ENCODE data around the gene WDR64.
A peak's percentile ranks its signal among the peaks of the same experiment; 100 is the strongest.
"Not testable (repeated sequence)": the region's sequence is repeated elsewhere in the genome, so short reads cannot be mapped to it uniquely, and the experiment has no call there.

WDR64 gene

DNA sequence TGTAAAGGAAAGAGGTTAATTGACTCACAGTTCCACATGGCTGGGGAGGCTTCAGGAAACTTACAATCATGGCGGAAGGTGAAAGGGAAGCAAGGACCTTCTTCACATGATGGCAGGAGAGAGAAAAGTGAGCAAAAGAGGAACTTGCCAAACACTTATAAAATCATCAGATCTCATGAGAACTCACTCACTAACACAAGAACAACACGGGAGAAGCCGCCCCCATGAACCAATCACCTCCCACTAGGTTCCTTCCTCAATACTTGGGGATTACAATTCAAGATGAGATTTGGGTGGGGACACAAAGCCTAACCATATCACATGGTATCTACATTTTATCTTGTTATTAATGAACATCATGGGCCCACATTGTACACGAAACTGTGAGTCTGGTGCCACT, 51.7 kb downstream of the WDR64 start:
- not testable (repeated sequence) for DNase-seq

DNA sequence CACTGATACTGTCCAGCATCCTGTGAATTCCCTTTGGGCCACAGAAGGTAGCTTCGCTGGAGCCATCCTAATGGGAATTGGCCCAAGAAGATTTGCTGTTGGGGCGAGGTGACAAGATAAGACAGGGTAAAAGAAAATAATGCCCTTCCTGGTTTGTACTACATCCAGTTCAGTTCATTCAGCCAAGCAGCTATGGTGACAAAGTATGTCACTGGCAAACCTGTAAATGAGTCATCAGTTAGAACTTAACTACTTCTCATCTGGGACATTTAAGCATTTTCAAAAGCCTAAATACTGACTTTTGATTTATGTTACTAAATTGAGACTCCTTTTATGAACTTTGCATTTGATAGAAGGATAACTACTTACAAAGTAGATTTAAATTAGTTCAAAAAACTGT, 54.2 kb downstream of the WDR64 start:
- DNase-seq, result no peak

DNA sequence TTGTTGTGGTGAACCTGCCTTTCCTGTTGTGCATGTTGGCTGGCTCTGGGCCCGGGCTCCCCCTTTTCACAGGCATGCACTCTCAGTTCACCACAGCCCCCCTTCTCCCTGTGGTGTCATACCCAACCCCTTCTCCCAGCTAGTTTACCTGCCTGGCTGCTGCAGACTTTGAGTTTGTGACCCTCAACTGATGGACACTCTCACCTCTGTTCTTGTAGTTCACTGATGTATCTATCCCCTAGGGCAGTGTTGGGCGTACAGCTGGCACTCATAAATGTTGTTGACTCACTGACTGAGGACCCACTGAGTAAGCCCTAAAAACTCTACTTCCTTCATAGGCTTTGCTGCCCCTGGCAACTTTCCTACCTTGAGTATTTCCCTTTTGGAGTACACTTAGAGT, 54.9 kb downstream of the WDR64 start:
- DNase-seq, result no peak

DNA sequence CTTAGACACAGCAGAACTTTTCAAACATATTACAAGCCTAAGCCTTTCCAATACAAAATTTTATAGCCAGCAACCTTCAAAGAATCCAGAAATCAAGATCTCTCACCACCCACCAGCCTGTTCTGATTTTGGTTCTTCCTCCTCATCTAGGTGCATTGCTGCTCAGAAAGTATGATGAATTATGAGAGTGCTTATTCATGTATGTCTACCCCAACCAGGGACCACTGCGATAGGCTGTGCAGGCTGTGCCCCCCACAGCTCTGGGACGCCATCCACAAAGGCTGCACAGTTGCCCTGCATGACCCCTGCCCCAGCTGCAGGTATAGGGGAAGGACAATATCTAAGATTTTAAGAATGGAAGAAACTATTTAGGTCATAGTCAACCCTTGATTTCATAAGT, 55.4 kb downstream of the WDR64 start:
- DNase-seq, result no peak

DNA sequence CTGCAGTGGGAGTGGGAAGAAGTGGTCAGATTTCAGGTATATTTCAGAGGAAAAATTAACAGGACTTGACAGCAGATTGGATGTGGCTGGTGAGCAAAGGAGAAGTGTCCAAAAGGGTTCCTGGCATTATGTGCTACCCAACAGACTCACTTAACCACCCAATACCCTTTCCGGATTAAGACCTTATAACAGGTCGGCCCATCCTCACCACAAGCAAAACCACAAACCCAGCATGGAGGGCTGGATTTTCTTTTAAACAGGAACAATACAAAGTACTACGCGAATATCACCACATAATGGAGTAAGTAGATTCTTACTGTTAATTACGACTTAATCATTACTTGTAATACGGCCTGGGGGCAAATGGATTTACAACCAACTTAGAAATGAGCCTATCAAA, 59.2 kb downstream of the WDR64 start:
- no peak for DNase-seq

DNA sequence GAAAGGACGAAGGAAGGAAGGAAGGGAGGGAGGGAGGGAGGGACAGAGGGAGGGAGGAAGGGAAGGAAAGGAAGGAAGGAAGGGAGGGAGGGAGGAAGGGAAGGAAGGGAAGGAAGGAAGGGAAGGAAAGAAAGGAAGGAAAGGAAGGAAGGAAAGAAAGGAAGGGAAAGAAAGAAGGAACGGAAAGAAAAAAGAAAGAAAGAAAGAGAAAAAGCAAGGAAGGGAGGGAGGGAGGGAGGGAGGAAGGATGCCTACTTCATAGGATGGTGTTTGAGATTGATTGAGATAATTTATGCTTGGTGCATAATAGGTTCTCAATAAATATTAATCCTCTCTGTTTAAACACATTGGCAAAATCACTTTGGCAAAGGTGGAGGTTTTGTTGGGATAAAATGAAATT, 61.2 kb downstream of the WDR64 start:
- no peak for DNase-seq

DNA sequence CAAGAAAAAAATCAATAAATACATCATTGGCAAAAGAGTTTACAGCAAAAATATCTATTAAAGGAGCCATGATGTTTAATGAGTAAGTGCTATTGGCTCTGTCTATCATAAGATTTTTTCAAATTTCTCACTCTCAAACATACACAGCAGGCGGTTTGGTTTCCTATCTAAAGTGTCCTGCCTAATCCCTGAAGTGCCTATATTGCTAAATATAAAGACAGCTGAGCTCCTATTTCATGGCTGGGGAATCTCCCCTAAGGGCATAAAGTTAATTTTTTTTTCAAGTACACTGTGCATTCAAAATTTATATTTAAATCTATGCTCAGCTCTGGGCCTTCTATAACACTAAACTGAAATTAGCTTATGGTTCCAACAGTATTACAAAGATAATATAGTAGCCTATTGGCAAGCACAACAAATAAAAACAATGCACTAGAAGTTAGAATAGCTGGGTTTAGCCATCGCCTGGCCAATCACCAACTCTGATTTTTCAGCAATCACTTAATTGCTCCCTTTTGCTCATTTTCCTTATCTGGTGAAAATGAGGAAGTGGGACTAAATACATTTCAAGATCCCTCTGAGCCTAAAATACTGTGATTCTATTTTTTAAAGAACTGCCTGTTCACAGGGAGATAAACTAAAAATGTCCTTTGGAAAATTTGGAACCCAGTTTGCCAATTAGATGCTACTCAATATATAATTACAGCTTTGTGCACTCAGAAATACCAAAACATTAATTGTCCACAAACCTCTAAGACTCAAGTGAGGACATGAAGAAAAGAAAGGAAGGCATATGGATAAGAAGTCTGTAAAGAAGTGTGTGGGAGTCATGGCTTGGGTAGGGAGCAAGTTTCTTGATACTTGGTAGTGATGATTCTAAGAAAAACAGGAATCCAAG, 62.5 kb downstream of the WDR64 start:
- no peak for DNase-seq

DNA sequence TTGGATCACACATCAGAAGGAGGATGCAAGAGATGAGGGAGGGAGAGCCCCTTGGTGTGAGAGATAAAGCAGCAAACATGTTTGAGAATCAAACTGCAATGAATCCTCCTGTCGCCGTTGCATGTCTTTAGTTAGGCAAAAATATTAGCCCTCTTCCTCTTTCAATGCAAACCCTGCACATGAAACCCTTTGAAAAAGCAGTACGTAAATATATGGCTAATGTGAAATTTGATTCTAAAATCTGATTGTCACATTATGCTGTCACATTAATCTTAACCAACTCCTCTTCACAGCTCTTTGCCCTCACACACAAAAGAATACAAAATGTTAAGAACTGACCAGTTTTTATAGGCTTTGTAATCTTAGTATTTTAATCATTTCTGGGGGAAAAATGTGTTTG, 63.4 kb downstream of the WDR64 start:
- no peak for DNase-seq

DNA sequence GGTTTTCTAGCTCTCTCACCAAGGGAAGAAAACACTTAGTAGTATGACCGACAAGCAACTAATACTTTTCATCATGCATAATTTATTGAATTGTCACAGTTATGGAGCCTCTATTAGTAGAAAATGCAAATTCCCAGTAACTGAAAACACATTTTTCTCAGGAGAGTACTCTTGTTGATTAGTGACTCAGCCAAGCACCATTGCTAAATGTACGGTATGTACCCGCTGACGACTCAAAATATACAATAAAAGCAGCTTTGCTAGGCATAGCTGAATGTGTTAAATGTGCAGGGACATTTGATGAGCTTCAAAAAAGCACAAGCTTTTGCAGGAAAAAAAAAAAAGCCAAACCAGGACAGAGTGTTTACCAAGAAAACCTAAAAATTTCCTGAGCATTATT, 63.9 kb downstream of the WDR64 start:
- DNase-seq, result no peak

DNA sequence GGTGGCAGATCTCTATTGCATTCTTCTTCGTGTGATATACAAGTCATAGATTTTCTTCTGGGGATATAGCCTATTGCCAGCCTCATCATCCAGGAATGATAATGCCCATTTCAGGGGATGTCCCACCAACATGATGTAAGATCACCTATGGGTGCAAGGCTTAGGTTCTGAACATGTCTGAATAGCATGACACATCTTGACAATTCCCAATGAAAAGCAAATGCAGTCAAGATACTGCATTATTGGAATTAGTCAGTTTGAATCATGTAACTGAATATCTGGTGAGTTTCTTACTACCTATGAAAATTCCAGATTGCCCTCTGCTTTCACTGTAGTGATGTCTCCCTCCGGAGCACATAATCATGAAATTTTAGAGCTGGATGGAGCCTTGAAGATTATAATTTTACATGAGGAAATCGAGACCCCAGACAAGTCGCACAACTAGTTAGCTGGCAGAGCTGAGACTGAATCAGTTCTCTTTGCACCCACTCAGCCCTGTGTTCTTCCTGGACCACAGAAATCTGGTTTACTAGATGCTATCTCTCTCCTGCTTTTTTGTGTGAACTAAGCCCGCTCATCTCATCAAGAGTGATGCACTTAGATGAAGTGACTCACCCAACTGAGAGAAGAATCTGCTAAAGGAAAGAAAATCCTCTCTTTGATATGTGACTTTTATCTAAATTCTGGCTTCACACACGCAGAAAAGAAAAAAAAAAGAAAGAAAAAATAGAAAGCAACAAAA, 65.0 kb downstream of the WDR64 start:
- no peak for DNase-seq

DNA sequence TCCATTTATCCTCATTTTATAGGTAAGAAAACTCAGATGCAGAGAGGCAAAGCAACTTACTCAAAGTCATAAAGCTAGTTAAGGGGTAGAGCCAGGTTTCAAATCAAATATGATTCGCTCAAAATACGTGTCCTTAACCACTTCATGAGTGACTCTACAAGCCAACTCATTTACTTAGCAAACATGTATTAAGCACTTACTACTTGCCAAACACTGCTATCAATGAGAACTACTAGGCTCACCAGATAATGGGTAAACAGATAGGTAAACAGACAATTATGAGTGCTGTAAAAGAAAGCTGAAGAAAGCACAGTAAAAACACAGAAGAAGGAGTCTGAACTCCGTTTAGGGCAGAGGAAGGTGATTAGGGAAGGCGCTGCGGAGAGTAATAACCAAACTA, 65.9 kb downstream of the WDR64 start:
- peak; percentile 55 for DNase-seq

DNA sequence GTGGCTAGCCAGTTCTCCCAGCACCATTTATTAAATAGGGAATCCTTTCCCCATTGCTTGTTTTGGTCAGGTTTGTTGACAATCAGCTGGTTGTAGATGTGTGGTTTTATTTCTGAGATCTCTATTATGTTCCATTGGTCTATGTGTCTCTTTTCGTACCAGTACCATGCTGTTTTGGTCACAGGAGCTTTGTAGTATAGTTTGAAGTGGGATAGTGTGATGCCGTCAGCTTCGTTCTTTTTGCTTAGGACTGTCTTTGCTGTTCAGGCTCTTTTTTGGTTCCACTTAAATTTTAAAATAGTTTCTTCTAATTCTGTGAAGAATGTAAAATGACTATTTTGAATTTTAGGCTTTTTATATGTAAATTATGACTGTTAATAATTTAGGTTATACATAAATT, 68.9 kb downstream of the WDR64 start:
- no peak for DNase-seq

DNA sequence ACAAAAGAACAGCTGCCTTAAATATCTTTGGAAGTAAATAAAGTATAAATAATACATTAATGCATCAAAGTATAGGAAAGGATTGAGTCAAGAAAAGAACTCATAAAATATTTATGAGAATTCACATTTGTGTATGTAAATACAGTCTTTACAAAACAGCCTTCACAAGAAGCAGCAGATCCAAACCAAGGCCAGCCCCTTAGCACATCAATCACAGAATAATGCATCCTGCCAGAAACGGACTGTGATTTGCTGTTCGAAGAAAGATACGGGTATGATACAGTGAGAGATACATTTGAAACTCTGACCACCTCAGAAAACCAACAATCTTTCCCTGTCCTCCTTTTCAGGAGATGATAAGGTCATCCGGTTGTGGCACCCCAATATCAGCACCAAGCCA, 70.9 kb downstream of the WDR64 start:
- DNase-seq, result no peak

DNA sequence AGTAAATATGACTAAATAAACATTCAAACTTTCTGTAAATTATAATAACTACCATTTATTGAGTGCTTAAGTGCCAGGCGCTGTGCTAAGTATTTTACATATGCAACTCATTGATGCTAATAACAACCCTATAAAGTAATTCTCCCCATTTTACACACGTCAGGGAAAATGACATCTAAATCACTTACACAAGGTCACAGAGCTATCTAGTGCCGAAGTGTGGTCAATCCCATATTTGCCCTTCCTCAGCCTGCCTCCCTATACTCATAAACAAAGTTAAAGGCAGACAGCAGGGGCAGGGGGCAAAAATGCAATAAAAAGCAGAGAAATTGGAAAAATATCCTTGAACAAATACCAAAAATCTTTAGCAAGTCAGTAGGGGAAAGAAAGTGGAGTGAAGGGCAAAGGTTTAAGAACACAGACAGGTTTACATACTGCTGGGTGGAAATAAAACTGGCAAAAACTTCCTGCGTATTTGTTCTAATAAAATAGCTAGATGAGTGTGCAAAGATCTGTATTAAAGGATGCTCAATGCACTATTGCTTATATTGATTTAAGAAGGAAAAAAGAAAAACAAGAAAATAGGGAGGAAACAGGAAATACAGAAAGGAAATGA, 72.8 kb downstream of the WDR64 start:
- no peak for DNase-seq

DNA sequence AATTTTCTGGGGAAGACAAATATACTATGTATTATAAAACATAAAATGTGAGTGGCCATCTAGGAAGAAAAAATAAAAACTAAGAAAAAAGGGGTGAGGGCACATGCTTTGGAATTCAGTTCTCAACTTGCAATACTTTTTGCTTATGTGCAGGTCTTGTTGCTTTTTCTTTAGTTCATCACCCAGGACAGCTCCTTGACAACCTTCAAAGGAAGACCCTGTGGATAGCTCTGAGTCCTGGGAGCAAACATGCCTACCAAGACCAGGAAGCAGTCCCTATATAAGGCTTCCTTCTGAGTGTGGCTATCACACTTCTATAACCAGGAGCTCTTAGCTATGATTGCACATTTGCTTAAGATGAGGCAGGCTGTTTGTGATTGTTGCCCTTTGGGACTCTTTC, 78.0 kb downstream of the WDR64 start:
- no peak for DNase-seq

DNA sequence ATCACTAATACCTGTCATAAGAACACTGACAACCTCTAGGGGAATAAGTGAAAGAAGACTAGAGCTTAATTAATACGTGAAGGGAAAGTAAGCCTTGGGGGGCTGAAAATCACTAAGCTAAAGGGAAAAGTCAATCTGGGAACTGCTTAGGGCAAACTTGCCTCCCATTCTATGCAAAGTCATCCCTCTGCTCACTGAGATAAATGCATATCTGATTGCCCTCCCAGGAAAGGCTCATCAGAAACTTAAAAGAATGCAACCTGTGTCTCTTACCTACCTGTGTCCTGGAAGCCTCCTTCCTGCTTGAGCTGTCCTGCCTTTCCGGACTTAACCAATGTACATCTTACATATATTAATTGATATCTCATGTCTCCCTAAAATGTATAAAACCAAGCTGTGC, 81.8 kb downstream of the WDR64 start:
- DNase-seq, result no peak

DNA sequence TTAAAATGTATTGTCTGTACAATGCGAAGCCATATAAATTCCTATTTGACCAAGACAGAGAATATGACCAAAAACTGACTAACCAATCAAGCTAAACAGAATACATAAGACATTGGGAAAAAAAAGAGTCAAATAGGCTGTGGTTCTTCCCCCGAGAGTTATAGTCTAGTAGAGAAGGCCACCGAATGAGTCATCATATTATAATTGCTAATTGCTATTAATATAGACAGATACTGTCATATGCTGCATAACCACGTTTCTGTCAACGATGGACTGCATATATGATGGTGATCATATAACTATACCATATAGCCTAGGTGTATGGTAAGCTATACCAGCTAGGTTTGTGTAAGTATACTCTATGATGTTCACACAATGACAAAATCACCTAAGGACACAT, 82.5 kb downstream of the WDR64 start:
- DNase-seq, result no peak

DNA sequence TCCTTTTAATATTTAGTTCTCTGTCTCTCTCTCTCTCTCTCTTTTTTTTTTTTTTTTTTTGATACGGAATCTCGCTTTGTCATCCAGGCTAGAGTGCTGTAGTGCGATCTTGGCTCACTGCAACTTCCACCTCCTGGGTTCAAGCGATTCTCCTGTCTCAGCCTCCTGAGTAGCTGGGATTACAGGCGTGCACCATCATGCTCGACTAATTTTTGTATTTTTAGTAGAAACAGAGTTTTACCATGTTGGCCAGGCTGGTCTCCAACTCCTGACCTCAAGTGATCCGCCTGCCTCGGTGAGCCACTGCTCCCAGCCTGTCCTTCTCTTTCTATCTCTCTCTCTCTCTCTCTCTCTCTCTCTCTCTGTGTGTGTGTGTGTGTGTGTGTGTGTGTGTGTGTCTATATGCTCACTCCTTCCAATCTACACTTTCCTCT, 83.4 kb downstream of the WDR64 start:
- DNase-seq, result not testable (repeated sequence)

DNA sequence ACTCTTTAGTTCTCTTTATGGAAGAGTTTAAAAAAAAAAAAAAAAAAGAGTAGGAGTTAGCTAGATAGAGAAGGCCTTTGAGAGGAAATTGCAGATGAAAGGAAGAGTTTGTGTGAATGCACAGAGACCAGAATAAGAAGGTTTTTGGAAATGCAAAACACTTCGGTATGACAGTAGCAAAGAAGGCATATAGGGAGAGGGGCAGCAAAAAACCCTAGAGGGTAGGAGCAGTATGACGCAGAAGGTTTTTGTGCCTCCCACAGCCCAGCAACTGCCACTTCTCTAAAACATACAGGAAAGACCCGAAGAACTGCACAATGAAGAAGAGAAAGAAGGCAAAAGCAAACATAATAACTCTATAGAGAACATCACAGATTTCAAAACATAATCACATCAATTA, 84.3 kb downstream of the WDR64 start:
- DNase-seq, result no peak

DNA sequence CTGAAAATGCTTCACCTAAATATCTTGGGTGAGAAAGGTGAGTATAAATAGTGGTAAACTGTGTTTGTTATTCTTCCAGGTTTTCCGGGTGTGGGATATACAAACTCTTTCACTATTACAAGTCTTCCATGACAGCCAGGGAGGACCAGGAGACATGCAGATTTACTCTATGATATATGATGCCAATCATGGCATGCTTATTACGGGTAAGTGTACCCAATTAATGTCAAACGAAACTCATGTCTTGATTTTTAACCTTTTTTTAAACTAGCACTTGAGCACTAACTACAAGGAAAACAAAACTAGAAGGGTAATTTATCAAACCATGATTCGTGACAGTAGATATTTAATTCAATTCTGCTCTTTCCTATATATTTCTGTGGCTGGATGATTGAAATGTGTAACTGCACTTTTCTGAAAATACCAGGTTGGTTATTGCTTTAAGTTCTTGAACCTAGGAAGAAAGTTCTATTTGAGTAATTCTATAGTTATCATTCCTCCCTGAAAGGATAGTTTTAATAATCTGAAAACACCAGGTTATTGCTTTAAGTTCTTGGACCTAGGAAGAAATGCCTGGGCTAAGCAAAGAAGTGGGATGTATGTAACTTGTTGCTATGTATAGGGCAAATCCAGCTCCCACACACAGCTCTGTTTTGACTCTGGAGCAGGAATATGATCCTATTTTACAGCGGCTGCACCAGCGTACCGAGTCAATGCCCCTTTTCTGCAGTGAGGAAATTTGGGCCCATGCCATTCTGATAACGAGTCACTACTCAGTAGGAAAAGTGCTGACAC, 86.4 kb downstream of the WDR64 start:
- DNase-seq, result no peak

DNA sequence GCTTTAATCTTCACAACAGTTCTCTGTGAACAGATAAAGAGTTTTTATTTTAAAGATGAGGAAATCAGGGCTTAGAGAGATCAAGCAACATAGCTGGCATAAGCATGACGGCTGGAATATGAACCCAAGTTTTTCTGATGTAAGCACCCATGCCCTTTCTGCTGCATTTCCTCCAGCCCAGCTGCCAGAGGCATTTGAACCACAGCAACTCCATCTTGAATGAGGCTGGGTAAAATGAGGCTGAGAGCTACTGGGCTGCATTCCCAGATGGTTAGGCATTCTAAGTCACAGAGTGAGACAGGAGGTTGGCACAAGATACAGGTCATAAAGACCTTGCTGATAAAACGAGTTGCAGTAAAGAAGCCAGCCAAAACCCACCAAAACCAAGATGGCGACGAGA, 90.0 kb downstream of the WDR64 start:
- DNase-seq, result no peak

DNA sequence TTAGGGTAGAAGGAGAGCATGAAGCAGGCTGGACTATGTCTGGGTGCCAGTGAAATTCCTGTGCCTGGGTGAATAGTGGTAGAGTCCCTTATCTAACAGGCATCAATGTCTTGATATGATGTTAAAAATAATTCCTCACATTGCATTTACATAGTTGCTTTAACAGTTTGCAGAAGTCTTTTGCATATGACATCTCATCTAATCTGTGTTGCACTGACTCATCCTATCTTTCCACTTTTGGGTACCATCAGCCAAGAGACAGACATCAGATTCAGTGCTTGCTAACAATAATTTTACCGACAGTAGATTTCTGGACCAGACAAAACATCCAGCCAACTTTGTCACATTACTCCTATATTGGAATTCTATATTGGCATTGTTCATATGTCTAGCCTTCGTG, 92.5 kb downstream of the WDR64 start:
- DNase-seq, result no peak

DNA sequence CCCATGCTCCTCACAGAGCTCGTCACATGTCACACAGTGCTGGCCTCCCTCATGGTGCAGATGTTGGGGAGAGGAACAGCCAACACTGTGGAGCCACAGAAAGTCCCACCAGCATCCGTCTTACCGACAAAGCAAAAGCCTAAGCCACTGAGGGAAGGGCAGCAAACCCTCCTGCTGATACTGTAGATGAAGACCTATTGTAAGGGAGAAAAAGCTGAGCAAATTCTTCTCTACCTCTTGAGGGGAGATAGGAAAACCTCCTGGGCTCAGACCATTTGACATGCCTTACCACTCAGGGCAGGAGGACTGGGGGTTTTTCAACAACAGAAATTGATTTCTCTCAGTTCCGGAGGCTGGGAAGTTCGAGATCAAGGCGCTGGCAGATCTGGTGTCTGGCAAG, 95.9 kb downstream of the WDR64 start:
- no peak for DNase-seq

All from NCI-H510A treated with DMSO at 0.1 percent for 48 hours (cell line).